Osteocyte (in vitro differentiated cells): Measurements from ENCODE around the gene MCF2L2. TPM values are rescaled to one million over a fixed set of nuclear protein-coding genes. Genes with fewer than 3 reads are reported as not detected.

ENCODE experiments used
- DNase-seq: peaks from one replicate; pipeline ENCODE4 v3.0.0; 2021; ENCODE audit warnings: mixed read lengths; ENCODE audit not compliant: unreplicated experiment; ENCODE audit errors: extremely low spot score
- H3K27ac Mint-ChIP-seq: one replicate; pipeline ENCODE4 v1.8.0; 2021; ENCODE audit warnings: mild to moderate bottlenecking, mixed read lengths; ENCODE audit not compliant: unreplicated experiment
- H3K27me3 Mint-ChIP-seq: one replicate; pipeline ENCODE4 v1.8.0; 2021; ENCODE audit warnings: mixed read lengths; ENCODE audit not compliant: unreplicated experiment
- H3K36me3 Mint-ChIP-seq: one replicate; pipeline ENCODE4 v1.8.0; 2021; ENCODE audit warnings: mixed read lengths; ENCODE audit not compliant: unreplicated experiment
- H3K4me1 Mint-ChIP-seq: one replicate; pipeline ENCODE4 v1.8.0; 2021; ENCODE audit warnings: mixed read lengths; ENCODE audit not compliant: unreplicated experiment
- H3K4me3 Mint-ChIP-seq: one replicate; pipeline ENCODE4 v1.8.0; 2021; ENCODE audit warnings: mild to moderate bottlenecking, moderate library complexity, mixed read lengths; ENCODE audit not compliant: unreplicated experiment
- H3K9me3 Mint-ChIP-seq: one replicate; pipeline ENCODE4 v1.8.0; 2021; ENCODE audit warnings: mixed read lengths; ENCODE audit not compliant: unreplicated experiment
- total RNA-seq: library from RNA; stranded (reverse); gene quantifications from 2 replicates; pipeline ENCODE4 v1.2.1, GENCODE V29; 2021
- TF ChIP-seq, protein P1 (sequence below): fragments of 200-600 bp; sonication (generic); IDR thresholded peaks from 2 replicates; pipeline ENCODE4 v1.5.0; 2021; ENCODE audit warnings: antibody characterized with exemption, mild to moderate bottlenecking, moderate library complexity

The MCF2L2 gene
- total RNA-seq, 1 donor from 2014 or later, result 1.7 TPM

DNA sequence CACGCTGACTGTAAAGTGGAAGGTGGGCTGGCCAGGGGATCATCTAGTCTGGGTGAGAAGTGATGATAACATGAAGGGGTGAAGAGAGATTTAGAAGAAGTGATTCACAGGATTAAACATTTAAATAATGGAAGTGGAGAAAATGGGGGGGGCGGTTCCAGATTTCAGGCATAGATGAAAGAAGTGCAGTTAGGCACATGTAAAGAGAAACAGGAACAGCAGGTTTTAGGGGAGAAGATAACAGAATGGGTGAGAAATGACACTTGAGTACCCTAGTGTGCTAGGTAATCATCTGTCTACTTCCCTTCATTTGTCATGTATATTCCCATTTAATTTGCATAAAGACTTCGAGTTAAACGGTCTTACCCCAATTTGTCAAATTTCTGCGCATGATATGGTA is 160.1 kb downstream of the MCF2L2 start:
- no peak for DNase-seq
- H3K9me3 Mint-ChIP-seq, result no peaks in the 10 kb centered on the region
- peaks cover 4% of the 10 kb centered on the region for H3K4me1 Mint-ChIP-seq
- H3K27me3 Mint-ChIP-seq, result no peaks in the 10 kb centered on the region
- H3K27ac Mint-ChIP-seq, result no peak overlapping the region
- peaks cover 7% of the 10 kb centered on the region for H3K36me3 Mint-ChIP-seq
- no peak overlapping the region for H3K4me3 Mint-ChIP-seq
- TF ChIP-seq, protein P1, sequence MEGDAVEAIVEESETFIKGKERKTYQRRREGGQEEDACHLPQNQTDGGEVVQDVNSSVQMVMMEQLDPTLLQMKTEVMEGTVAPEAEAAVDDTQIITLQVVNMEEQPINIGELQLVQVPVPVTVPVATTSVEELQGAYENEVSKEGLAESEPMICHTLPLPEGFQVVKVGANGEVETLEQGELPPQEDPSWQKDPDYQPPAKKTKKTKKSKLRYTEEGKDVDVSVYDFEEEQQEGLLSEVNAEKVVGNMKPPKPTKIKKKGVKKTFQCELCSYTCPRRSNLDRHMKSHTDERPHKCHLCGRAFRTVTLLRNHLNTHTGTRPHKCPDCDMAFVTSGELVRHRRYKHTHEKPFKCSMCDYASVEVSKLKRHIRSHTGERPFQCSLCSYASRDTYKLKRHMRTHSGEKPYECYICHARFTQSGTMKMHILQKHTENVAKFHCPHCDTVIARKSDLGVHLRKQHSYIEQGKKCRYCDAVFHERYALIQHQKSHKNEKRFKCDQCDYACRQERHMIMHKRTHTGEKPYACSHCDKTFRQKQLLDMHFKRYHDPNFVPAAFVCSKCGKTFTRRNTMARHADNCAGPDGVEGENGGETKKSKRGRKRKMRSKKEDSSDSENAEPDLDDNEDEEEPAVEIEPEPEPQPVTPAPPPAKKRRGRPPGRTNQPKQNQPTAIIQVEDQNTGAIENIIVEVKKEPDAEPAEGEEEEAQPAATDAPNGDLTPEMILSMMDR, result no peak

DNA sequence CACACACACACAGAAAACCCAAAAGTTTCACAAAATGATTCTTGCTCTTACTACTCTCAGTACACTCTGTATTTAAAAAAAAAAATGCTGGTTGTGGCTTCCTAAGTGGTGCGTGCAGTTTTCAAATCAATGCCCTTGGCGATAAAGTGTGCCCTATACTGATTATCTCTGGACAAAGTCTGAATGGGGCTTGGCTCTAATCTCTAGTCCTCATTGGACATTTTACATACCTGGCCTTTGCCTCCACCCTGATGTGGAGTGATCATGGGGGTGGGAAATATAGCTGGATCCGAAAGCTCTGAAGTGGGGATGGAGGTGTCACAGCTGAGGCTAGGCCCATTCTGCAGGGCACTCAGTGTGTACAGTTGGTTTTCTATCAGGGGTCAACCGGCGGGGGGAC is 161.3 kb downstream of the MCF2L2 start:
- no peak overlapping the region for H3K4me3 Mint-ChIP-seq
- H3K4me1 Mint-ChIP-seq, result peaks cover 8% of the 10 kb centered on the region
- H3K36me3 Mint-ChIP-seq, result peaks cover 6% of the 10 kb centered on the region
- TF ChIP-seq, protein P1, result no peak
- no peak for DNase-seq
- no peaks in the 10 kb centered on the region for H3K9me3 Mint-ChIP-seq
- no peaks in the 10 kb centered on the region for H3K27me3 Mint-ChIP-seq
- no peak overlapping the region for H3K27ac Mint-ChIP-seq

DNA sequence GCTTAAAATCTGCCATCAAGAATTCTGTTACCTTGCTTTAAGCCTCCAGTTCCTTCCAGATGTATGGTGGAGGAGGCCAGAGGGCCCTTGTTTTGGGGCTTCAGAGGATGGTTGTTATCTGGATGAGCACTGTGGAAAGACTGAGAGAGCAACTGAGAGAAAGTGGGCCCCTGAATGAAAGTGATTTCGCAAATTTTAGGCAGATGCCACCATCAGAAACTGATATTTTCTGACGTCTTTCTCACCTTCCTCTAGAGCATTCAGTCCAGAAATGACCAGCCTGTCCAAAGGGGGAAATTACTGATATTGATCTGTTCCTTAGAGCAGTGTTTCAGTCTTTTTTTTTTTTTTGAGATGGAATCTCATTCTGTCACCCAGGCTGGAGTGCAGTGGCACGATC is 162.0 kb downstream of the MCF2L2 start:
- no peak for DNase-seq
- no peak overlapping the region for H3K27ac Mint-ChIP-seq
- no peak overlapping the region for H3K4me3 Mint-ChIP-seq
- H3K9me3 Mint-ChIP-seq, result no peaks in the 10 kb centered on the region
- TF ChIP-seq, protein P1, result no peak
- H3K4me1 Mint-ChIP-seq, result peaks cover 11% of the 10 kb centered on the region
- H3K36me3 Mint-ChIP-seq, result peaks cover 6% of the 10 kb centered on the region
- no peaks in the 10 kb centered on the region for H3K27me3 Mint-ChIP-seq

DNA sequence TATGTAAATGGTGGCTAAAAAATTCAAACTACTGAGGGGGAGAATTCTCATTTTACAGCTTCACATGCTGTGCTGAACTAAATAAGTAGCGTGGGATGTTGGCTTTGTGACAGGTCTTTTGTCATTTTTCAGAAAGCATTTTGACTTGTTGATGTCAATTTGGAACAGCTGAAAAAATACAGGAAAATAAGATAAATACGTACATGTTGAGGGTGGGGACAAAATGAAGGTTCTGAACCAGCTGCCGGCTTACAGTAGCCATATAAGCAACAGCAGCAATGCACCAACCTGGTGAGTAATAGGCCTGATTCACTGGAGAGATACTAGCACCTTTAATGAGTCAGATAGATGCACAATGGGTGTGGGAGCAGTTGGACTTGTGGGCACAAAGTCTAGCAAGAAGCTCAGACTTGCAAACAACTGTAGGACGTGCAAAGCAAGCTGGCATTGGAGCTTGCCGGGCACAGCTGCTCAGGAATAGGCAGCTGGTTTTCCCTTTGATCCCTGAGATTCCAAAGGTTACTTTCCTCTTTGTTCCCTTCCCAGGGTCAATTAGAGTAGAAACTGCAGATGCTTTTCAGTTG is 162.5 kb downstream of the MCF2L2 start:
- peaks cover 6% of the 10 kb centered on the region for H3K36me3 Mint-ChIP-seq
- no peak overlapping the region for H3K27ac Mint-ChIP-seq
- H3K4me1 Mint-ChIP-seq, result peaks cover 11% of the 10 kb centered on the region
- H3K9me3 Mint-ChIP-seq, result no peaks in the 10 kb centered on the region
- TF ChIP-seq, protein P1, result no peak
- H3K4me3 Mint-ChIP-seq, result no peak overlapping the region
- no peak for DNase-seq
- H3K27me3 Mint-ChIP-seq, result no peaks in the 10 kb centered on the region

DNA sequence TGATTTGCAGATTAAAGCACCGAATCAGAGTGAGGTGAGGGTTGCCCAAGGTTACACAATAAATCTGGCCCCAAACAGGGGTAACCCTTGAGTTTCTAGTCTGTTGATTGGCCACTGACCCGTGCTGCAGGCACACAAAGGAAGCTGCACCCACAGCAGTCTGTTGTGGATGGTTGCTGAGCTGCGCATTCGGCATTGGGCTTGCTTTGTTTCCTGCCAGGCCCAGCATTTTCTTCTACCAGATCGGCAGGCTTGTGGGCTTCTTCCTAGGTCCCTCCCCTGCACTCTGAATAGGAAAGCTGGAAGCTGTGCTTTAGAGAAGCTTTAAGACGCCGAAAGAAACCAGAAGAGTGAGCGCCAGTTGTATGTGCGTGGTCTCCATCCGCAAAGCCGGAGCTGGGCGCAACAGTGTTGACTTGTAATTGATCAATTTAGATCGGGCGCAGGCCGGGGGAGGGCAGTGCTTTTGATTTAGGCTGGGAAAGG is 163.2 kb downstream of the MCF2L2 start:
- peaks cover 6% of the 10 kb centered on the region for H3K36me3 Mint-ChIP-seq

More for the DNA sequence above, 163.2 kb downstream of the MCF2L2 start:
- TF ChIP-seq, protein P1, result no peak
- Mint-ChIP-seq H3K9me3 (no peaks in the 10 kb centered on the region), H3K27ac (no peak overlapping the region), H3K27me3 (no peaks in the 10 kb centered on the region), H3K4me1 (peaks cover 17% of the 10 kb centered on the region), H3K4me3 (no peak overlapping the region)
- no peak for DNase-seq
